H1 (cell line): ENCODE data around the gene MCM5.

Source experiments
- CHD2 ChIP-seq: IDR thresholded peaks from 2 replicates; pipeline ENCODE4 v1.6.1; 2012; ENCODE audit warnings: low read length, improper control_type of control experiment
- CREB1 ChIP-seq: IDR thresholded peaks from 2 replicates; pipeline ENCODE4 v1.6.1; 2012; ENCODE audit warnings: inconsistent platforms
- EGR1 ChIP-seq: IDR thresholded peaks from 2 replicates; pipeline ENCODE4 v1.6.1; 2011; ENCODE audit warnings: low read depth, low read length, borderline replicate concordance
- EZH2 ChIP-seq: fragments of 200-600 bp; sonication (generic); IDR thresholded peaks from 2 replicates; pipeline ENCODE4 v1.7.1; 2012; ENCODE audit warnings: low read depth, mild to moderate bottlenecking, moderate library complexity, low read length, inconsistent platforms; ENCODE audit not compliant: severe bottlenecking
- GTF2F1 ChIP-seq: IDR thresholded peaks from 2 replicates; pipeline ENCODE4 v1.6.1; 2012; ENCODE audit warnings: low read depth, low read length, improper control_type of control experiment, borderline replicate concordance
- MAFK ChIP-seq: IDR thresholded peaks from 2 replicates; pipeline ENCODE4 v1.6.1; 2012; ENCODE audit warnings: low read depth, mild to moderate bottlenecking, improper control_type of control experiment, low read length
- RAD21 ChIP-seq, 2 experiments: IDR thresholded peaks in 1 of 2; conservative IDR thresholded peaks in 1 of 2; 2 replicates each; pipeline ENCODE4 v1.6.1; 2011; ENCODE audit warnings: low read depth in 2 of 2, low read length in 2 of 2, improper control_type of control experiment in 1 of 2, inconsistent platforms in 1 of 2, mild to moderate bottlenecking in 1 of 2, moderate library complexity in 1 of 2
- RFX5 ChIP-seq: IDR thresholded peaks from 2 replicates; pipeline ENCODE4 v1.6.1; 2011; ENCODE audit warnings: low read depth, low read length, improper control_type of control experiment, borderline replicate concordance
- TBP ChIP-seq: IDR thresholded peaks from 2 replicates; pipeline ENCODE4 v1.6.1; 2011; ENCODE audit warnings: low read depth, low read length, improper control_type of control experiment
- TCF12 ChIP-seq: IDR thresholded peaks from 2 replicates; pipeline ENCODE4 v1.6.1; 2011; ENCODE audit warnings: low read depth, mild to moderate bottlenecking, low read length
- TF ChIP-seq, protein P1 (sequence below), 3 experiments: IDR thresholded peaks; 1 replicate in 2 of 3; 2 replicates in 1 of 3; pipeline versions ENCODE4 v1.5.1 to v1.6.1; 2011; ENCODE audit warnings: low read length in 3 of 3, mild to moderate bottlenecking in 3 of 3, inconsistent platforms in 2 of 3, low read depth in 1 of 3, moderate library complexity in 1 of 3; ENCODE audit not compliant: insufficient read depth in 1 of 3; ENCODE audit errors: control extremely low read depth in 1 of 3

DNA sequence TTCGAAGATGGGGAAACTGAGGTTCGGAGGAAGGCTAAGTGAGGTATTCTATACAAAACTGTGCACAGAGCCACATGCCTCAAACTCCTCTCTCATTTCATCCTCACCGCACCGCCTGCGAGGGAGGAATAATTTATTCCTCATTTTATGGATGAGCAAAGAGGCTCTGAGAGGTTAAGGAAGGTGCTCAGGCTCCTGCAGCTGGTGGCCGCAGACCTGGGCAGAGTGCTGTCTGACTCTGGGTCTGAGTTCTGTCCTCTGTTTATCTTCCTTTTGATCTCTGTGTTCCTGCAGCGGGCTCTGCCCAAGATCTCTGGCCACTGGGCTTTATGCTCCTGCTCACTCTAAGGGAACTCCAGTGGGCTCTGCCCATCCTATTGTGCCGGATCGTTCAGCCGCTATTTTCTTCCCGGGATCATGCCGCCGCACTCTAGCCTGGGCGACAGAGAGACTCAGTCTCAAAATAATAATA lies 59.5 kb downstream of the MCM5 start:
- TF ChIP-seq EGR1 = no peak
- TF ChIP-seq RAD21 (IDR thresholded peaks at IDR 0.05 in 1 of 2, conservative IDR thresholded peaks at IDR 0.05 in 1 of 2; ENCODE audit: low read depth in 2 of 2, low read length in 2 of 2) = no peak
- TF ChIP-seq, protein P1, sequence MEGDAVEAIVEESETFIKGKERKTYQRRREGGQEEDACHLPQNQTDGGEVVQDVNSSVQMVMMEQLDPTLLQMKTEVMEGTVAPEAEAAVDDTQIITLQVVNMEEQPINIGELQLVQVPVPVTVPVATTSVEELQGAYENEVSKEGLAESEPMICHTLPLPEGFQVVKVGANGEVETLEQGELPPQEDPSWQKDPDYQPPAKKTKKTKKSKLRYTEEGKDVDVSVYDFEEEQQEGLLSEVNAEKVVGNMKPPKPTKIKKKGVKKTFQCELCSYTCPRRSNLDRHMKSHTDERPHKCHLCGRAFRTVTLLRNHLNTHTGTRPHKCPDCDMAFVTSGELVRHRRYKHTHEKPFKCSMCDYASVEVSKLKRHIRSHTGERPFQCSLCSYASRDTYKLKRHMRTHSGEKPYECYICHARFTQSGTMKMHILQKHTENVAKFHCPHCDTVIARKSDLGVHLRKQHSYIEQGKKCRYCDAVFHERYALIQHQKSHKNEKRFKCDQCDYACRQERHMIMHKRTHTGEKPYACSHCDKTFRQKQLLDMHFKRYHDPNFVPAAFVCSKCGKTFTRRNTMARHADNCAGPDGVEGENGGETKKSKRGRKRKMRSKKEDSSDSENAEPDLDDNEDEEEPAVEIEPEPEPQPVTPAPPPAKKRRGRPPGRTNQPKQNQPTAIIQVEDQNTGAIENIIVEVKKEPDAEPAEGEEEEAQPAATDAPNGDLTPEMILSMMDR (IDR thresholded peaks at IDR 0.05; ENCODE audit: control extremely low read depth in 1 of 3, insufficient read depth in 1 of 3, low read depth in 1 of 3, low read length in 3 of 3) = no peak
- TF ChIP-seq MAFK = no peak
- no peak for TF ChIP-seq RFX5
- TF ChIP-seq TBP = no peak
- TF ChIP-seq EZH2 = no peak
- no peak for TF ChIP-seq GTF2F1
- no peak for TF ChIP-seq CHD2
- TF ChIP-seq CREB1 = no peak
- TF ChIP-seq TCF12 = no peak
